Bronchial epithelial cell (primary cell): Measurements from ENCODE around the gene PCDHGB3. TPM values are rescaled to one million over a fixed set of nuclear protein-coding genes. Genes with fewer than 3 reads are reported as not detected.
"Not testable (repeated sequence)": the region's sequence is repeated elsewhere in the genome, so short reads cannot be mapped to it uniquely, and the experiment has no call there.

Source experiments
- DNase-seq: peaks from one replicate; pipeline ENCODE4 v3.0.0-alpha.2; 2010; ENCODE audit warnings: low read depth
- FAIRE-seq: peaks from 2 replicates; lab custom pipeline; 2011; peaks lifted over from hg19 to GRCh38; lab: Jason Lieb, UNC
- H3K27me3 ChIP-seq: 2 replicates; pipeline ENCODE4 v1.5.1; 2011; ENCODE audit warnings: low read length; ENCODE audit not compliant: control insufficient read depth, insufficient read depth
- H3K36me3 ChIP-seq: 2 replicates; pipeline ENCODE4 v1.5.1; 2011; ENCODE audit warnings: low read length; ENCODE audit not compliant: control insufficient read depth, insufficient read depth
- H3K4me3 ChIP-seq: 2 replicates; pipeline ENCODE4 v1.5.1; 2011; ENCODE audit warnings: mild to moderate bottlenecking, low read depth, low read length, control low read depth
- CTCF ChIP-seq: IDR thresholded peaks from 2 replicates; pipeline ENCODE4 v1.5.1; 2011; ENCODE audit warnings: mild to moderate bottlenecking, moderate library complexity, low read length, control low read depth, inconsistent platforms; ENCODE audit not compliant: insufficient read depth, severe bottlenecking
- total RNA-seq: library from RNA; depleted of rRNA; stranded (reverse); fragments of >200 nt; gene quantifications from 2 replicates; pipeline ENCODE4 v1.2.1, GENCODE V29; 2014

The PCDHGB3 gene
- total RNA-seq, 1 donor from 2014 or later = under 0.01 TPM

- Histone ChIP-seq H3K36me3 (no peaks in the 10 kb centered on the region), H3K27me3 (no peaks in the 10 kb centered on the region), H3K4me3 (peak within 1 kb of the TSS; percentile 14)
- FAIRE-seq (no peak), DNase-seq (peak; percentile 38)
- TF ChIP-seq CTCF = peak; percentile 39
Observed at GRCh38 chr5:141338538-141339306, 31.3 kb upstream of the PCDHGB3 start, which contains the start of gene PCDHGA2. TSS of gene PCDHGA2 (plus strand) at chr5:141338760.

GRCh38 chr5:141340781-141341354, 29.2 kb upstream of the PCDHGB3 start:
- H3K4me3 ChIP-seq, H3K36me3 ChIP-seq, FAIRE-seq, H3K27me3 ChIP-seq, DNase-seq: not testable (repeated sequence)

- H3K36me3 ChIP-seq = no peaks in the 10 kb centered on the region
- H3K4me3 ChIP-seq = no peak overlapping the region
- DNase-seq = no peak
- TF ChIP-seq CTCF = no peak
- FAIRE-seq = no peak
- no peaks in the 10 kb centered on the region for H3K27me3 ChIP-seq
Observed at GRCh38 chr5:141342773-141343172, 27.3 kb upstream of the PCDHGB3 start.

GRCh38 chr5:141343242-141343952, 26.6 kb upstream of the PCDHGB3 start, which contains the start of gene PCDHGA3:
TSS of gene PCDHGA3 (plus strand) at chr5:141343829. CDS start at chr5:141344034, 205 bp downstream.
- no peaks in the 10 kb centered on the region for H3K27me3 ChIP-seq
- no peaks in the 10 kb centered on the region for H3K36me3 ChIP-seq
- peak within 1 kb of the TSS; percentile 2 for H3K4me3 ChIP-seq
- DNase-seq (peak; percentile 29), FAIRE-seq (no peak)
- peak; percentile 30 for TF ChIP-seq CTCF

- peak overlapping the region; percentile 2 for H3K4me3 ChIP-seq
- H3K27me3 ChIP-seq = no peaks in the 10 kb centered on the region
- no peak for DNase-seq
- H3K36me3 ChIP-seq = no peaks in the 10 kb centered on the region
- no peak for FAIRE-seq
- no peak for TF ChIP-seq CTCF
Observed at GRCh38 chr5:141343953-141344463, 26.0 kb upstream of the PCDHGB3 start.

- H3K4me3 ChIP-seq = no peak overlapping the region
- DNase-seq = no peak
- no peak for FAIRE-seq
- TF ChIP-seq CTCF = no peak
- H3K36me3 ChIP-seq = no peaks in the 10 kb centered on the region
- H3K27me3 ChIP-seq = no peaks in the 10 kb centered on the region
Observed at GRCh38 chr5:141345327-141345726, 24.7 kb upstream of the PCDHGB3 start.

GRCh38 chr5:141346017-141346416, 24.0 kb upstream of the PCDHGB3 start:
- FAIRE-seq, DNase-seq, H3K36me3 ChIP-seq, H3K4me3 ChIP-seq, H3K27me3 ChIP-seq: not testable (repeated sequence)
